OCI-M2 (cell line): ENCODE measurements around the gene PABPN1L.

ENCODE experiments used
- DNase-seq: peaks from one replicate; lab custom pipeline; 2025; ENCODE audit not compliant: unreplicated experiment; lab: John Stamatoyannopoulos, UW

Gene PABPN1L

DNA sequence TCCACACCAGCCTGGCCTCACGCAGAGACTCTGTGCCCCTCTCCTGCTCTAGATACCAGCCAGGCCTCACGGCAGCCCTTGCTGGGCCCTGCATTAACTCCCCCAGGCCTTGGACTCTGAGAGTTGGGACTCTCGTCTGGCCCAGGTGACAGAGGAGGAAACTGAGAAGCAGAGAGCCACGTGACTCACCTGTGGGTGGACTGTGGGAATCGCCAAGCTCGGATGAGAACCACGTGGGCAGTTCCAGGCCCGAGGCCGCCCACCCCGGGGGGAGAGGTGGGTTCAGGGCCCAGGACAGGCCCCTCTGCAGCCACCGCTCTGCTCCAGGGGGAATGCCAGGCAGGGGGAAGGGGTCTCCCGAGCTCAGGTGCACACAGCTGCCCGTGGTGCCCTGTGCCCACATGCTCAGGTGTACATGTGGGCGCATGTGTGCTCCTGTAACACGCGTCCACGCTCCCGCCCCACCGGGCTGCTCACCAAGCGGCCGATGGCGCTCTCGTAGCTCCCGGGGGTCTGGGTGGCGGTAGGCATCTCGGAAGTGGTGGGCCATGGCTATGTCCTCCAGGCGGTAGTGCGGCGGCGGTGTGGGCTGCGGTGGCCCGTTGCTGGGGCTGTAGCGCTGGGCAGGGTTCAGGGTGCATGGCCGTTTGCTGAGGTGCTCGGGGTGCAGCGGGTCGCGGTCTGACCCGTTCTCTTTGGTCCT lies 18.3 kb upstream of the PABPN1L start:
- no peak for DNase-seq

DNA sequence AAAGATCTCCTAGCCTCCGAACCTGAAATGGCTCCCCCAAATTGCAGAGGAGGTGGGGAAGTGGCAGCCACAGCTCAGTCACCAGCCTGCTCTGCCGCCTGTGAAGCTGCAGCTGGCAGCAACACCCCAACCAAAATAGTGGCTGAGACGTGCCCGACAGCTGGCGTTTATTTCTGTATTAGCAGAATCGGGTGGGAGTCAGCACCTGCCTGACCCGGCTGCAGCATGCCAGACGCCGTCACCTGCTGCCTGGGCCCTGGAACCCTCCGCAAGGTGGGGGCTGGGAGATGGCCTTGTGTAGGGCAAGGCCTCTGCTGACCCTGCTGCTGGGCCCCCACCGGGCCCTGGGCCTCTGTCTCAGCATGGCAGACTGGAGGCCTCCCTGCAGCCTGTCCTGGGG lies 17.5 kb upstream of the PABPN1L start:
- DNase-seq: no peak

DNA sequence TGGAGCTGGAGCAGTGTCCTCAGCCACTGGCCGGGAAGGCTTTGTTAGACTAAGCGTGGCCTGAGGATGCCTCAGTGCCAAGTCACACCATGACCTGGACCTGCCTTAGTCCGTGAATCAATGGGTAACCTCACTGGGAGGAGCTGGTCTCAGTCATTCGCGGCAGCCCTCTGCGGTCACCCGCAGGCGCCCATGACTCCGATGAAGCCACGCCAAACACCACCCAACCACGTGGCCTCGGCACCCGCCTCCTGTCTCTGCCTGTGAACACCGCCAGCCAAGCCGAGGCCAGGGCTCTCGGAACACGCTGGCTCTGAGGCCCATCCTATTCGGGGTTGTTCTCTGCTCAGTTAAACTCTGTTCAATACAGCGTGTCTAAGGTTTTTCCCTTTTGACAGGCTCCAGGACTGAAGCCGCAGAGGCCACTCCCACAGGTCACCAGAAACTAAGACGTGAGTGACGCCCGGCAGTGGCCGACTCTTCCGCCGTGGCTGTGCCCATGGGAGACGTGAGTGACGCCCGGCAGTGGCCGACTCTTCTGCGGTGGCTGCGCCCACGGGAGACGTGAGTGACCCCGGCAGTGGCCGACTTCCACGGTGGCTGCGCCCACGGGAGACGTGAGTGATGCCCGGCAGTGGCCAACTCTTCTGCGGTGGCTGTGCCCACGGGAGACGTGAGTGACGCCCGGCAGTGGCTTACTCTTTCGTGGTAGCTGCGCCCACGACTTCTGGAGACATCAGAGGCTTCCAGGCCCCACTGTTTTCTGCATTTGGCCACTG lies 16.8 kb upstream of the PABPN1L start:
- no peak for DNase-seq

DNA sequence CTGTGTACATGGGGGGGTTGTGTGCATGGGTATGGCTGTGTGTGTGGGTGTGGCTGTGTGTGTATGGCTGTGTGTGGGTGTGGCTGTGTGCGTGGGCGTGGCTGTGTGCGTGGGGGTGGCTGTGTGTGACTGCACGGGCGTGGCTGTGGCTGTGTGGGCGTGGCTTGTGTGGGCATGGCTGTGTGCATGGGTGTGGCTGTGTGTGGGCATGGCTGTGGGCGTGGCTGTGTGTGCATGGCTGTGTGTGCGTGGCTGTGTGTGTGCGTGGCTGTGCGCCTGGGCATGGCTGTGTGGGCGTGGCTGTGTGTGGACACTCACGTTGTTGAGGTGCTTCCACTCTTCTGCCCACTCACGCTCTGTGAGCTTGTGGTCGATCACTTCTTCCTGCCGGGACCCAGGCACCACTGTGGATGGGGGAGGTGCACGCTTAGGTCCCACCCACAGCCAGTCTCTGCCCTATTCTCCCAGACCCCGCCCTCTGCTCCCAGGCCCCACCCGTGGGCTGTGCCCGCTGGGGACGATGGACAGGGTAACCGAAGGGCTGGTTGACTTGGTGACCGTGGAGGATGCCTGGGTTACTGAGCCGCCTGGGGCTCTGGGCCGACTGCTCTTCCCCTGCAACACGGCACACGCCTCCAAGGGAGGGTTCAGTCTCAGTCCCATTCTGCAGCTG lies 16.0 kb upstream of the PABPN1L start:
- DNase-seq: no peak

DNA sequence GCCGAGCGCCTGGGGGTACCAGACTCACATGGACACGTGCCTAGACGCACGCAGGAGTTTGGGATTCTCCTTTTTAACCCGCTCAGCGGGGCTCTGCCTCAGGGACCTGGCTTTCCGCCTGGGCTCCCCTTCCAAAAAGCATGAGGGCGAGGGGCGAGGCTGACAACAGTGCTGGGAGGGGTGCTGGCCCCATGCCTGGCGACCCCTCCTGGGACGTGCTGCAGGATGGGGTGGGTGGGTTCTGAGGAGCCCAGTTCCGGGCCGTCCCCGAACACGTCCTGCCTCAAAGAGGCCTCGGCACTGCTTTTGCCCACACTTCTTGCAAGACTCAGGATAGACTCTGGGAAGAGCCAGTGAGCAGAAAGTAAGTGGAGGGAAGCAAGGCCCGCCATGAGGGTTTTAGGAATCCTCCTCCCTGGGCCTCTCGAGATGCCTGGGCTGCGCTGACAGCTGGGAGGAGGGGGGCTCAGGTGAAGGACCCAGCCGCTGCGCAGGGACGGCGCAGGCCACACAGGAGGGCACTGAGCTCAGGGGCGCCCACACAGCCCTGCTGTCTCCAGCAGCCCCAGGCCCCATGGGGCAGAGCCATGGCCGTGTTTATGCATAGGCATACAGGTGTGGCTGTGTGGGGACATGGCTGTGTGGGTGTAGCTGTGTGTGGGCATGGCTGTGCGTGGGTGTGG lies 15.4 kb upstream of the PABPN1L start:
- DNase-seq: no peak

DNA sequence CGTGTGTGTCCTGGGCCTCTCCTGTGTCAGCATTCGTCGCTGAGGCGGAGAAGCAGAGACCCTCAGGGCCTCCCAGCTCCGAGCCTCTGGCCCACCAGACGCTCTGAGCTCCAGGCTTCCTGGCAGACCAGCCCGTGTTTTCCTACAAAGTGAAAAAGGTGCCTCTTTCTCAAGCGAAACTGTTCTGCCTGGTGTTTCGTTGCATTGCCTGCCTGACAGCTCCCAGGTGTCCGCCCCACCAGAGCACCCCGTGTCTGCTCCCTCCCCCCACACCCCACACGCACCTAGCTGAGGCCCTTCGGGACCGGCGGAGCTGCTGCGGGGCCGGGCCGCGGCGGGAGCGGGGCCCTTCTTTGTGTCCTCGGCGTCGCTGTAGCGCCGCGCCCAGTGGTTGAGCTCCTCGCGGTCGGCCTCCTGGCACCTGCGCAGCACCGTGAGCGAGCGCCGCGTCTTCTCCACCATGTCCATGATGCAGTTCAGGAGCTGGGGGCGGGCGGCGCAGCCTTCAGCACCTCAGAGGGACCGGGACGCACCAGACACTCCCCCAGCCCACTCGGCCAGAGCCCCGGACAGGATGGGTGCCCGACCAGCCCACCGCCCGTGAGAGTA lies 14.7 kb upstream of the PABPN1L start:
- no peak for DNase-seq

DNA sequence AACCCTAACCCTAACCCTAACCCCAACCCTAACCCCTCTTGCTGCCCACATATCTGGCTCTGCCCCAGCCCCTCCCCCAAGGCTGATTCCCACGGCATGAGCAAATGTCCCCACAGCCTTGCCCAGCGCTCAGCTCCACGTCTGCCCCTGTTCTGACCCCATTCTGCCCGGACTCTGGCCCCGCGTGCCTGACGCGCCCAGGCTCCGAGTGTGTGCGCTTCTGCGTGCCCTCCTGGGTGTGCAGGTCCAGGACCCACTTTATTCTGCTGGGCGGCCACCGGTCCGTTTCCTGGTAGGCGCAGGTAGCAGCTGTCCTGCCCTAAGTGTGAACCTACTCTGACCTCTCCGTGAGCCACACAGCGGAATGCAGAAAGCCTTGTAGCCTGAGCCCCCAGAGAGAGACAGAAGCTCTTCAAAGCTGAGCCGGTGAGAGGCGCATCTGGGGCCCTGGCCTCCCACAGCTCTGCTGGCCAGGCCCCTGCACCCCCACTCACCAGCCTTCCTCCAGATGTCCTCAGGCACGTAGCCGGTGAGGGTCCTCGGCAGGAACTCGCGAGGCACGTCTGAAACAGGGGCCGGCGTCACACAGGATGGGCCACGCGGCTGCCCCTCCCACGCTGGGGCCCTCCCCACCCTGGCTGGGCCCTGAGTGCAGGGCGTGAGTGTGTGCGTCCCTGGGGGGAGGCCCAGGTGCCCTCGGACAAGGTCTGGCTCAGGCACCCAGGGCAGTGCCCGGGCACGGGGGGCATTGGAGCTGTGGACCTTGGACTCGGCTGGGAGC lies 14.0 kb upstream of the PABPN1L start:
- DNase-seq: no peak

DNA sequence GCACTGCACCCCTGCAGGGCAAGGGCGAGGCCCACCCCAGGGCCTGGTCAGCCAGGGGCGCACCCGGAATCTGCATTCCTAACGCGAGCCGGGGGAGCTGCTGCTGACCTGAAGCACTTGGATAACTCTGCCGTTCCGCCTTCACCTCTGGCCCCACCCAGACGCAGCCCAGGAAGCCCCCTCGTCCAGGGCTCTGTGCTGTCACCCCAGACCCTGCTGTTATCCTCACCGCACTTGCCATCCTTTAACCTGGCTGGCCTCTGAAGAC lies 13.3 kb upstream of the PABPN1L start:
- DNase-seq: no peak

DNA sequence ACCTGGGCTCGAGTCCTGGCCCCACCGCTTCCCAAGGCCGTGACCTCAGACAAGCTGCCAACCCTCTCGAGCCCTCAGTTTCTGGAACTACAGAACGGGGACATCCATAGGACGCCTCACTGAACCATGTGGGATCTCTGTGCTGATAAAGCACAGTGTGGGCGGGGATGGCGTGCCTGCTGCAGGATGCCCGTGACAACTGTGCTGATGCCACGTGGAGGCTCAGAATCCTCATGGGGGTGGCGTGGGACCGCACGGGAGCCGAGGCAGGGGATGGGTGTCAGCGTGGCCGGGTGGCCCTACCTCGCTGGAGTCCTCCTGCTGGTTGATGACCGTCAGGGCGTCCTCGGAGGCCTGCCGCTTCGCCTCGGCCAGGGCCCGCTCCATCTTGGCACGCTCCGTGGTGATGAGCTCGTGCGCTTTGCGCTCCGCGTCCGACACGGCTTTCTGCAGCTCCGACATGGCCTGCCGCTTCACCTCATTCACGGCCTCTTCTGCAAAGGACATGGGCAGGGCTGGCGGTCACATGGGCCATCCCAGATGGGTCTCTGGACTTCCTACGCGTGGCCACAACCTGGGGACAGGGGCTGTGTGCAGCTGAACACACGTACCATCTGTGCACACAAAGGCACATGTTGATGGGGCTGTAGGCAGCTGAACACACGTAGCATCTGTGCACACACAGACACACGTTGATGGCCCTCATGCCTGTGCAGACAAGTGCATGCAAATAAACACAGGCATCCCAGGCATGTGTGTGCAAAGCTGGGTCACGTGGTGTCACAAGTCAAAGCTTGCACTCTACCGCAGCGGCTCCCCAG lies 12.7 kb upstream of the PABPN1L start:
- DNase-seq: no peak

DNA sequence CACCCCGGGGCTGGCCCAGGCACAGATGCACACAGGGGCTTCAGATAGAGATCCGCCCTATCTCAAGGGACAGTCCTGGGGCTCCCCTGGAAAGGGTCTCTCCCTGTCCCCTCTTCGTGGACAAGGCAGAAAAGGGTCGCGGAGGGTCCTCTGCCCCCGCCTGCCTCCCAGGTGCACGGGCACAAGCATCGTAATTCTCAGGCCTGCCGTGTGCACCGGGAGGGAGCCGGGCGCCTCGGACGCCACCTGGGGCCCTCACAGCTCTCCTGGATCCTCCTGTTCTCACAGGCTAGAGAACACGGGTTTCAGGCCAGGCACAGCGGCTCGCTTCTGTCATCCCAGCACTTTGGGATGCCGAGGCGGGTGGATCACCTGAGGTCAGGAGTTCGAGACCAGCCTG lies 11.9 kb upstream of the PABPN1L start:
- no peak for DNase-seq

DNA sequence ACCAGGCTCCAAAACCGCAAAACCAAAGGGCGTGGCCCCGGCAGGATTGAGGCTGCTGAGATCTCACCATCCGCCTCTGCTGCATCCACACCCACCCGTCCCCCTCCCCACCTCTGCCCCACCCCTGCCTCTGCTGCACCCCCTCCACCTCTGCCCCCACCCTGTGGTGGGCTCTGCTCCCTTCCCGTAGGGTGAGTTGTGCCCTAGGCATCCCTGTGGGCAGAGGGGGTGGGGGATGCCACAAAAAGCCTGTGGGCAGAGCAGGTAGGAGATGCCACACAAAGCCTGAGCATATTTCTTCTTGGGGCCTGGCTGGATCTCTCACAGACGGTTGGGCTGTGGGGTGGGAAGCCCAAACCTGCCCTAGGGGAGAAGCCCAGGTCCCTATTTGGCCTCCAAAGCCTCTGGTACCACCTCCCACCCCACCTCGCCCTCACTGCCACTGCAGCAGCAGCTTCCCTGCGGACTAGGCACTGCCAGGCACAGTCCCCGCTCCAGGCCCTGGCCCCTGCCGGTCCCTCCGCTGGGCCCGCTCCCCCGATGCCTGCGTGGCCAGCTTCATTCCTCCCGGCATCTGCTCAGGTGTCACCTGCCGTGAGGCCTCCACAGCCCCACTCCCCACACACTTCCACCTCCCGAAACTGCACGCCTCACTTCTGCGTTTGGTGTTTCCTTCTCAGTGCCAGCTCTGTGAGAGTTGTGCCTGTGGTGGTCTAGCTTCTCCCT lies 11.3 kb upstream of the PABPN1L start:
- DNase-seq: no peak

DNA sequence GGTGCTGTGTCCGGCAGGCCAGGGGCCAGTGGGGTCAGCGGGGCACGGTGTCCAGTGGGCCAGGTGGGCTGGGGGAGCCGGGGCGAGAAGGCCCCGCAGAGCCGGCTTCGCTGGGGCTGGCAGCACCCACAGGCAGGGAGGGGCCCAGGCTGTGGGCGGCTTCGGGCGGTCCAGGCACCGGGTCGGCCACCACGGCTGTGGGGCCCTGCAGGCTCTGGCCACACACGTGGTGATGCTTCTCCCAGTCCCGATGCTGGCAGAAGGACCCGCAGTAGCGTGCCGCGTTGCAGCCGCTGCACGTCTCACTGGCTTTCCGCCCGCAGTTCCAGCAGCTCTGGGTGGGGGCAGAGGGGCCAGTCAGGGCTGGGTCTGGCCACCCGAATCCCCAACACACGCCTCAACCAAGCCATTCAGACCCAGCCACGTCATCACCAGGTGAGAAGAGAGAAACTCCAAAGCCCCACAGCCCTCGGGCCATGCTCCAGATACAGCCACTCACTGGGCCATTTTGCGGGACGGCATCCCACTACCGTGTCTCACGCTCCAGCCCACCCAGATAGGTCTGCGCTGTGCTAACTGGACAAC lies 10.6 kb upstream of the PABPN1L start:
- no peak for DNase-seq

DNA sequence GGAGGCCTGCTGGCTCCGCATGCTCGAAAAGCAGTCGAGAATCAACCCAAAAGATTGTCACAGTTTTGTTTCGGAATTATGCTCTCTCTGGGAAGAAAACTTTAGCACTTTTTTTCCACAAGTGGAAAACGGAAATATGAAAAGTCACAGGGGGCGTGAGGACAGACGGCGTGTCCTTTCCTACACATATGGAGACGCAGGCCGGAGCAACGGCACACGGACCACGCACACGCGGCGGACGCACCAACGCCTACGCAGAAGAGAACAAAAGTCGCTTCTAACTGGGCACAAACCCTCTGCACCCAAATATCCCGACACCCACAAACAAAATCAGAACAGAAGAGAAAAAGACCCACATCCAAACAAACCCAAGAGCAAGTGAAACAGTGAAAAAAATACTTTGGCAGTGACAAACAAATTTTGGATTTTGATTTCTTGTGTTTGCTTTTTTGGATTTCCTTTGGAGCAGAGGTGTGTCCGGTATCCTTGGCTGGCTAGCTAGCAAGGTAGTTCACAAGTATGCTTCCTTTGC lies 9.3 kb upstream of the PABPN1L start:
- no peak for DNase-seq

DNA sequence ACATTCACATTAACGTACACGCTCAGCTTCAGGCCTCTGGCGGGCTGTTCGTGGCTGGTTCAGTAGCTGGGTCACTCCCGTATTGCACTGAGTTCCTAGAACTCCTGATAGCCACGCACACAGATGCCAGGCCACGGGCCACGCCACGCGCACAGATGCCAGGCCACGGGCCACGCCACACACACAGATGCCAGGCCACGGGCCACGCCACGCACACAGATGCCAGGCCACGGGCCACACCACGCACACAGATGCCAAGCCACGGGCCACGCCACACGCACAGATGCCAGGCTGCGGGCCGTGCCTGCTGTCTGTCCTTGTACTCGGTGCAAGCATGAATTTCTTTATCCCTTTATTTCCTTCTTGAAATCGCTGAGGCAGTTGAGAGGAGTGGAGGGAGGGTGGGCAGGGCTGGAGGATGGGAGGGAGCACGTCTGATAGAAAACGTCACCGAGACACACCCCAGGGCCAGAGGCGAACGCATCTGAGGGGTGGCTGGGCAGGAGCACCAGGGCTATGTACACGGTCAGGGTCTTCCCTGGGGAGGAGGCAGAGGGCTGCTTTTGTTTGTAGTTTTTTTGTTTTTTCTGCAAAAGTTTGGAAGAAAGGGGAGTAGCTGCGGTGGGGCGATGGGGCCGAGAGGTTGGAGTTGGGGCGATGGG lies 8.6 kb upstream of the PABPN1L start:
- no peak for DNase-seq

DNA sequence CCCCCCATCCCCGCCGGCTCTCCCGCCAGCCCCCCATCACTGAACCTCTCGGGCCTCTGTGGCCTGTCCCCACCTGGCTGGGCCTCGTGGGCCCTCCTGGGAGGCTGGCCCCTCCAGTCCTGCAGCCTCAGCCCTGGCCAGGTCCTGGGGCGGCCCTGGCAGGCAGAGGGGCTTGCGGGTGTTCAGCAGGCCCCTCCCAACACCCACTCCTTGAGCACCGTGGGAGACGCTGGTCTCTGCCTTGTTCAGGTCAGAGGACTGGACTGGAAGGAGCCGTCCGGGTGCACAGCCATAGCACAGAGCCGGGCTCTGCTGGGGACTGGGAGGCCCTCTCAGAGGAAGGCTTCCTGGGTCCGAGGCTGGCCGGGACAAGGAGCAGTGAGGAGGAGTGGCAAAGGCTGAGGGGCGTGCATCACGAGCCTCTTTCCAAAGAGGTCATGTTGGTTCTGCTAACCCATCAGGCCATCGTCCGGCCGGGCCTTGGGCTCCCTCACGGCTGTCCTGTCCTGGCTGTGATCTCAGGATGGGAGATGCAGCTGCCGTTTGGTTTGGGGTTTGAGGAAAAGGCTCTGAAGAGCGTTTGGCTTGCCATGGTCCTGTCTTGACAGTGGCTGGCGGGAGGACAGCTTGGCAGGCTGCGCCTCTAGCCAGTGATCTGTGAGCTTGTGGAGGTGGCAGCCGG lies 6.3 kb upstream of the PABPN1L start:
- no peak for DNase-seq

DNA sequence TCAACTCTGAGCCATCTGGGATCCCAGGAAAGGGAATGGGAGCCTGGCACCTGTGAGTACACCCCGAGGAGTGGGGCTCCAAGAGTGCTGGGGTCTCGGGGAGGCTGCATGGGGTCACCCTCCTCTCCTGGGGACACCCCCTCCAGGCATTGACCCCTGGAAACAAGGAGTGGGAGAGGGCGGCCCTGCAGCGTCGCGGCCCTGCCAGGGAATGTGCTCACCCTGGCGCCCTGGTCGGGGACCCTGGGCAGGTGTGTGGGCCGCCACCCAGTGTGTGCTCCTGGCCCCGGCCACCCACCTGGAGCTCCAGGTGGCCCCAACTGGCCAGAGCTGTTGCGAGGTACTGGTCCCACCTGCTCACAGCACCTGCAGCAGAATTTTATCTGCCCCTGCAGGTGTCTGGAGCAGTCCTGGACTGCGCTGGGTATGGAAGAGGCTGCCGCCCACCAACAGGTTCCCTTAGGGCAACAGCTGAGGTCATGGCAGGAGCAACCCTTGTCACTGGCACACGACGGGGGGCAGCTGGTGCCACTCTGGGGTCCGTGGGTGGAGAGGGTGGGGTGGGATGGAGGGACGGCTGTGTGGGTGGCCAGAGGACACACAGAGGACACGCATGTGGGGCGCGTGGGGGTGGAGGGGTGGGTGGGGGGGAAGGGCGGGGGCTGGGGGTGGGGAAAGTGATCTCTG lies 5.4 kb upstream of the PABPN1L start:
- DNase-seq: no peak

DNA sequence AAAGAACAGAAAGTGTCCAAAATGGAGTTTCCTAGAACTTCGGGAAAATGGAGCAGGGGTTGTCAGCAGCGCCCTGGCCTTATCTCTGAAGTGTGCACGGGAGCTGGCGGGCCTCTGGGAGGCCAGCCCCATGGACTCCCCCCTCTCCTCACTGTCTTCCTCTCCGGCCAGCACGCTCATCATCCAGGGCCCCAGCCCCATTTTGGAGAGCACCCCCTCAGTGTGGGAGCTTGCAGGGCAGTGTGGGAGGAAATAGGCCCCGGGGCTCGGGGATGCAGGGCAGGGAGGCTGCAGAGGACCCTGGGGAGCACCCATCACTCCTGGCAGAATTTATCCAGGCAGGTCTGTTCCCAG lies 4.9 kb upstream of the PABPN1L start:
- no peak for DNase-seq
